HEK293 (cell line): Measurements from ENCODE around the gene LKAAEAR1.

ENCODE experiments used
- CTCF ChIA-PET: fragments of 350-600 bp; formaldehyde crosslinking; extraction: SDS; loops from one replicate; lab custom pipeline; 2021; ENCODE audit warnings: antibody characterized with exemption; lab: Yijun Ruan, JAX
- POLR2A ChIA-PET: fragments of 300-600 bp; formaldehyde crosslinking; extraction: SDS; loops from one replicate; lab custom pipeline; 2020; ENCODE audit warnings: antibody characterized with exemption, inconsistent platforms; lab: Yijun Ruan, JAX
- H3K27ac ChIP-seq: fragments of 200-500 bp; sonication (Bioruptor generic); 2 replicates; pipeline ENCODE4 v1.5.1; 2014; ENCODE audit warnings: low read depth, low read length, control low read depth, inconsistent platforms; ENCODE audit errors: extremely low read depth
- H3K36me3 ChIP-seq, 2 experiments: fragments of 200-500 bp in 1 of 2; sonication (Bioruptor generic) in 1 of 2; 1 replicate in 1 of 2; 2 replicates in 1 of 2; pipeline ENCODE4 v1.5.1; 2014 to 2017; ENCODE audit warnings: inconsistent platforms in 2 of 2, low read length in 2 of 2; ENCODE audit not compliant: control insufficient read depth in 2 of 2, insufficient read depth in 1 of 2
- H3K4me1 ChIP-seq: fragments of 200-500 bp; sonication (Bioruptor generic); 2 replicates; pipeline ENCODE4 v1.5.1; 2014; ENCODE audit warnings: mild to moderate bottlenecking, low read length, inconsistent platforms; ENCODE audit not compliant: control insufficient read depth, insufficient read depth
- H3K4me3 ChIP-seq: 2 replicates; pipeline ENCODE4 v1.5.1; 2011; ENCODE audit warnings: low read depth, mild to moderate bottlenecking, control low read depth, low read length, moderate library complexity
- H3K9me3 ChIP-seq: fragments of 200-500 bp; sonication (Bioruptor generic); 2 replicates; pipeline ENCODE4 v1.5.1; 2014; ENCODE audit warnings: low read depth, low read length, inconsistent platforms; ENCODE audit not compliant: control insufficient read depth, insufficient read depth
- EGR2 ChIP-seq: fragments of 450-650 bp; formaldehyde crosslinking; IDR thresholded peaks from 2 replicates; pipeline ENCODE4 v1.5.1; 2016; ENCODE audit warnings: low read depth, missing biosample characterization, missing genetic modification characterization
- GLIS1 ChIP-seq: fragments of 450-650 bp; formaldehyde crosslinking; IDR thresholded peaks from 2 replicates; pipeline ENCODE4 v1.5.1; 2016; ENCODE audit warnings: missing biosample characterization, missing genetic modification characterization
- GLIS2 ChIP-seq: fragments of 450-650 bp; formaldehyde crosslinking; IDR thresholded peaks from 2 replicates; pipeline ENCODE4 v1.5.1; 2016; ENCODE audit warnings: missing biosample characterization, missing genetic modification characterization
- KLF7 ChIP-seq: fragments of 450-650 bp; formaldehyde crosslinking; IDR thresholded peaks from 2 replicates; pipeline ENCODE4 v1.5.1; 2016; ENCODE audit warnings: missing biosample characterization, missing genetic modification characterization, borderline replicate concordance
- TRIM28 ChIP-seq: IDR thresholded peaks from 2 replicates; pipeline ENCODE4 v1.6.1; 2011; ENCODE audit warnings: low read length, control low read depth, borderline replicate concordance
- ZFHX2 ChIP-seq: fragments of 450-650 bp; formaldehyde crosslinking; conservative IDR thresholded peaks from 2 replicates; pipeline ENCODE4 v1.5.1; 2016; ENCODE audit warnings: missing biosample characterization, missing genetic modification characterization
- ZNF514 ChIP-seq: fragments of 450-650 bp; formaldehyde crosslinking; IDR thresholded peaks from 2 replicates; pipeline ENCODE4 v1.5.1; 2016; ENCODE audit warnings: missing biosample characterization, missing genetic modification characterization
- ZNF571 ChIP-seq: fragments of 450-650 bp; formaldehyde crosslinking; IDR thresholded peaks from 2 replicates; pipeline ENCODE4 v1.5.0; 2017; ENCODE audit warnings: missing biosample characterization, missing genetic modification characterization
- ZNF600 ChIP-seq: fragments of 450-650 bp; formaldehyde crosslinking; IDR thresholded peaks from 2 replicates; pipeline ENCODE4 v1.5.1; 2016; ENCODE audit warnings: missing biosample characterization, missing genetic modification characterization
- ZNF776 ChIP-seq: fragments of 450-650 bp; formaldehyde crosslinking; IDR thresholded peaks from 2 replicates; pipeline ENCODE4 v1.5.0; 2017; ENCODE audit warnings: missing biosample characterization, missing genetic modification characterization, borderline replicate concordance
- ZXDB ChIP-seq: fragments of 450-650 bp; formaldehyde crosslinking; IDR thresholded peaks from 2 replicates; pipeline ENCODE4 v1.5.1; 2016; ENCODE audit warnings: missing biosample characterization, missing genetic modification characterization
- TF ChIP-seq, protein P1 (sequence below): fragments of 450-650 bp; formaldehyde crosslinking; IDR thresholded peaks from 2 replicates; pipeline ENCODE4 v1.5.1; 2016; ENCODE audit warnings: missing biosample characterization, missing genetic modification characterization
- TF ChIP-seq, protein P2 (sequence below): fragments of 450-650 bp; formaldehyde crosslinking; IDR thresholded peaks from 2 replicates; pipeline ENCODE4 v1.5.1; 2016; ENCODE audit warnings: missing biosample characterization, missing genetic modification characterization
- TF ChIP-seq, protein P3 (sequence below): fragments of 450-650 bp; formaldehyde crosslinking; IDR thresholded peaks from 2 replicates; pipeline ENCODE4 v1.5.1; 2016; ENCODE audit warnings: missing biosample characterization, missing genetic modification characterization

The LKAAEAR1 gene

DNA sequence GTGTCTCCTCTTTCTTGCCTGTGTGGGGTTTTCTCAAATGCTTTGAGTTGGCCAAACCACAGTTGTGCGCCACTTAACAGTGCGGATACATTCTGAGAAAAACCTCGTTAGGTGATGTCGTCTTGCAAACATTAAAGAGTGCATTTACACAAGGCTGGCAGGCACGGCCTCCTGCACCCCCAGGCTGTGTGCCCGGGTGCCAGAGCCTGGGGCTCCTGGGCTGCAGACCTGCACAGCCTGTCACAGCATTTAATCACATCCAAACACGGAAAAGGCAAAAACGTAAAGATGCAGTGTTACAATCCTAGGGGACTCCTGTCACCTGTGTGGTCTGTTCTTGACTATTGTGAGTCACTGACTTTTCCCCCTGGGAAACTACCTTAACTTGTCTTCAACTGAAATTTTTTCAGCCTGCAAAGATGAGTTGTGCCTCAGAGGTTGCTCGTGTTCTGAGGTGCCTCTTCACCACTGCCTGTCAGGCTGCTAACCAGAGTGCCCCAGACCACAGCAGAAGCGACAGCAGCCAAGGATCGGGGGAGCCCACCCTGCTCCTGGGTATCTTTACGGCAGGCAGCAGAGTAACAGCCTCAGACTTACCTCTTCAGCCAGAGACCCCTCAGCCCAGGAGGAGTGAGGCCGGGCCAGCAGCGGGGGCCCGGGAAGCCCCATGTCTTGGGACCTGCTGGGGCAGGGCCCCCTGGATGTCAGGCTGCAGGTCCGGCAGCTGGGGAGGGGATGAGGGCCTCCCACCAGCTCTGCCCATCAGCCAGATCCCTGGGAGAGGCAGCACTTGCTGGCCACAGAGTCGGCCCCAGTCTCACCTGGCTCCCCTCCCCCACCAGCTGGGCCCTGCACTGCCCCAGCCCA lies 48.9 kb downstream of the LKAAEAR1 start:
- H3K9me3 ChIP-seq = no peaks in the 10 kb centered on the region
- POLR2A ChIA-PET = no interaction called here
- no peak overlapping the region for H3K27ac ChIP-seq
- peaks cover 13% of the 10 kb centered on the region for H3K4me1 ChIP-seq
- H3K4me3 ChIP-seq = no peak overlapping the region
- CTCF ChIA-PET = interaction anchor here (1.6 to 2.1 kb wide), 2 partner anchors 19 to 55 kb away, joined by 4 to 6 read pairs; partner anchors contain the start of gene PRPF6
- TF ChIP-seq GLIS2 (tag by site-specific recombination) (peak; percentile 27; the same call in 1 of the 2 replicates), ZNF776 (no peak), GLIS1 (tag by site-specific recombination) (peak; percentile 51), TRIM28 (no peak), ZFHX2 (tag by site-specific recombination) (0 out of 2 replicates have a peak, but pooled peaks have one; percentile 27), ZNF600 (tag by site-specific recombination) (peak; percentile 31; the same call in 1 of the 2 replicates), ZNF571 (tag by site-specific recombination) (no peak)
- TF ChIP-seq, protein P1, sequence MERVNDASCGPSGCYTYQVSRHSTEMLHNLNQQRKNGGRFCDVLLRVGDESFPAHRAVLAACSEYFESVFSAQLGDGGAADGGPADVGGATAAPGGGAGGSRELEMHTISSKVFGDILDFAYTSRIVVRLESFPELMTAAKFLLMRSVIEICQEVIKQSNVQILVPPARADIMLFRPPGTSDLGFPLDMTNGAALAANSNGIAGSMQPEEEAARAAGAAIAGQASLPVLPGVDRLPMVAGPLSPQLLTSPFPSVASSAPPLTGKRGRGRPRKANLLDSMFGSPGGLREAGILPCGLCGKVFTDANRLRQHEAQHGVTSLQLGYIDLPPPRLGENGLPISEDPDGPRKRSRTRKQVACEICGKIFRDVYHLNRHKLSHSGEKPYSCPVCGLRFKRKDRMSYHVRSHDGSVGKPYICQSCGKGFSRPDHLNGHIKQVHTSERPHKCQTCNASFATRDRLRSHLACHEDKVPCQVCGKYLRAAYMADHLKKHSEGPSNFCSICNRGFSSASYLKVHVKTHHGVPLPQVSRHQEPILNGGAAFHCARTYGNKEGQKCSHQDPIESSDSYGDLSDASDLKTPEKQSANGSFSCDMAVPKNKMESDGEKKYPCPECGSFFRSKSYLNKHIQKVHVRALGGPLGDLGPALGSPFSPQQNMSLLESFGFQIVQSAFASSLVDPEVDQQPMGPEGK (tag by site-specific recombination) = 0 out of 2 replicates have a peak, but pooled peaks have one; percentile 43
- TF ChIP-seq, protein P2, sequence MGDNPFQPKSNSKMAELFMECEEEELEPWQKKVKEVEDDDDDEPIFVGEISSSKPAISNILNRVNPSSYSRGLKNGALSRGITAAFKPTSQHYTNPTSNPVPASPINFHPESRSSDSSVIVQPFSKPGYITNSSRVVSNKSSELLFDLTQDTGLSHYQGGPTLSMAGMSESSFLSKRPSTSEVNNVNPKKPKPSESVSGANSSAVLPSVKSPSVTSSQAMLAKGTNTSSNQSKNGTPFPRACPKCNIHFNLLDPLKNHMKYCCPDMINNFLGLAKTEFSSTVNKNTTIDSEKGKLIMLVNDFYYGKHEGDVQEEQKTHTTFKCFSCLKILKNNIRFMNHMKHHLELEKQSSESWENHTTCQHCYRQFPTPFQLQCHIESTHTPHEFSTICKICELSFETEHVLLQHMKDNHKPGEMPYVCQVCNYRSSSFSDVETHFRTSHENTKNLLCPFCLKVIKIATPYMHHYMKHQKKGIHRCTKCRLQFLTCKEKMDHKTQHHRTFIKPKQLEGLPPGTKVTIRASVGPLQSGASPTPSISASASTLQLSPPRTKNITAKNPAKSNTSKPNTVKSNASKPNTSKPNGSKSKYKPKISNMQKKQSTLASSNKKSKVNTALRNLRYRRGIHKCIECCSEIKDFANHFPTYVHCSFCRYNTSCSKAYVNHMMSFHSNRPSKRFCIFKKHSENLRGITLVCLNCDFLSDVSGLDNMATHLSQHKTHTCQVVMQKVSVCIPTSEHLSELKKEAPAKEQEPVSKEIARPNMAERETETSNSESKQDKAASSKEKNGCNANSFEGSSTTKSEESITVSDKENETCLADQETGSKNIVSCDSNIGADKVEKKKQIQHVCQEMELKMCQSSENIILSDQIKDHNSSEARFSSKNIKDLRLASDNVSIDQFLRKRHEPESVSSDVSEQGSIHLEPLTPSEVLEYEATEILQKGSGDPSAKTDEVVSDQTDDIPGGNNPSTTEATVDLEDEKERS = no peak
- TF ChIP-seq, protein P3, sequence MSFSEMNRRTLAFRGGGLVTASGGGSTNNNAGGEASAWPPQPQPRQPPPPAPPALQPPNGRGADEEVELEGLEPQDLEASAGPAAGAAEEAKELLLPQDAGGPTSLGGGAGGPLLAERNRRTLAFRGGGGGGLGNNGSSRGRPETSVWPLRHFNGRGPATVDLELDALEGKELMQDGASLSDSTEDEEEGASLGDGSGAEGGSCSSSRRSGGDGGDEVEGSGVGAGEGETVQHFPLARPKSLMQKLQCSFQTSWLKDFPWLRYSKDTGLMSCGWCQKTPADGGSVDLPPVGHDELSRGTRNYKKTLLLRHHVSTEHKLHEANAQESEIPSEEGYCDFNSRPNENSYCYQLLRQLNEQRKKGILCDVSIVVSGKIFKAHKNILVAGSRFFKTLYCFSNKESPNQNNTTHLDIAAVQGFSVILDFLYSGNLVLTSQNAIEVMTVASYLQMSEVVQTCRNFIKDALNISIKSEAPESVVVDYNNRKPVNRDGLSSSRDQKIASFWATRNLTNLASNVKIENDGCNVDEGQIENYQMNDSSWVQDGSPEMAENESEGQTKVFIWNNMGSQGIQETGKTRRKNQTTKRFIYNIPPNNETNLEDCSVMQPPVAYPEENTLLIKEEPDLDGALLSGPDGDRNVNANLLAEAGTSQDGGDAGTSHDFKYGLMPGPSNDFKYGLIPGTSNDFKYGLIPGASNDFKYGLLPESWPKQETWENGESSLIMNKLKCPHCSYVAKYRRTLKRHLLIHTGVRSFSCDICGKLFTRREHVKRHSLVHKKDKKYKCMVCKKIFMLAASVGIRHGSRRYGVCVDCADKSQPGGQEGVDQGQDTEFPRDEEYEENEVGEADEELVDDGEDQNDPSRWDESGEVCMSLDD (tag by site-specific recombination) = no peak
- H3K36me3 ChIP-seq = peaks cover 0 to 45% of the 10 kb centered on the region in 2 experiments; a peak in 2 of 3 replicates

DNA sequence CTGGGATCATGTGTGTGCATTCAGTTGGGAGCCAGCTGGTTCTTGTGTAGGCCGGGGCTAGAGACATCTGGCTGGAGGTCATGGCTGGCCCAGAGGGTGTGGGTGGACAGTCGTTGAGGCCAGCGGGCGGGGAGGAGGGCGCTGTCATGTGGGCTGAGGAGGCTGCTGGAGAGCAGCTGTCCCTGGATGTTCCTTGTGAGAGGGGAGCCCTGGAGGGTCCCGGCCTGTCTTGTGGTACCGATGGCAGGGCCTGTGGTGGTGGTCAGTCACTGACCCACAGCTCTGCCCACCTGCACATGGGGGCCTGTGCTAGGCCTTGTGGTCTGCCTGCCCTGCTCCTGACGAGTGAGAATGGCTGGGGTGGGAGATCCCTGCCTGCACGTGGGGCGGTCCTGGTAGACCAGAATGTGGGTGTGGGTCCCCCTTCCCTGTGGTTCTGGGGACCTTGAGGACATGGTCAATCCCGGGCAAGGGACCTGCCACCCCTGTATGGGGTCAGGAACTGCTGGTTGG lies 50.2 kb downstream of the LKAAEAR1 start:
- ChIA-PET POLR2A (no interaction called here), CTCF (no interaction called here)
- Histone ChIP-seq H3K36me3 (peaks cover 0 to 57% of the 10 kb centered on the region in 2 experiments; a peak in 2 of 3 replicates), H3K27ac (no peak overlapping the region), H3K9me3 (no peaks in the 10 kb centered on the region), H3K4me1 (peaks cover 18% of the 10 kb centered on the region), H3K4me3 (no peak overlapping the region)
- TF ChIP-seq EGR2 (tag by site-specific recombination) = peak; percentile 81
- peak; percentile 66 for TF ChIP-seq ZFHX2 (tag by site-specific recombination)
- no peak for TF ChIP-seq ZNF514 (tag by site-specific recombination)
- no peak for TF ChIP-seq ZXDB (tag by site-specific recombination)
- TF ChIP-seq KLF7 (tag by site-specific recombination) = no peak
